ENCODE data around the gene SBF2. TPM values are rescaled to one million over a fixed set of nuclear protein-coding genes. Genes with fewer than 3 reads are reported as not detected.
A peak's percentile ranks its signal among the peaks of the same experiment; 100 is the strongest.

The SBF2 gene
- total and polyA plus RNA-seq, 2 of the 13 experiments (the other 11 are each of a cell fraction or from before 2014, with no cell fraction given): 24.0 to 45.8 TPM

DNA sequence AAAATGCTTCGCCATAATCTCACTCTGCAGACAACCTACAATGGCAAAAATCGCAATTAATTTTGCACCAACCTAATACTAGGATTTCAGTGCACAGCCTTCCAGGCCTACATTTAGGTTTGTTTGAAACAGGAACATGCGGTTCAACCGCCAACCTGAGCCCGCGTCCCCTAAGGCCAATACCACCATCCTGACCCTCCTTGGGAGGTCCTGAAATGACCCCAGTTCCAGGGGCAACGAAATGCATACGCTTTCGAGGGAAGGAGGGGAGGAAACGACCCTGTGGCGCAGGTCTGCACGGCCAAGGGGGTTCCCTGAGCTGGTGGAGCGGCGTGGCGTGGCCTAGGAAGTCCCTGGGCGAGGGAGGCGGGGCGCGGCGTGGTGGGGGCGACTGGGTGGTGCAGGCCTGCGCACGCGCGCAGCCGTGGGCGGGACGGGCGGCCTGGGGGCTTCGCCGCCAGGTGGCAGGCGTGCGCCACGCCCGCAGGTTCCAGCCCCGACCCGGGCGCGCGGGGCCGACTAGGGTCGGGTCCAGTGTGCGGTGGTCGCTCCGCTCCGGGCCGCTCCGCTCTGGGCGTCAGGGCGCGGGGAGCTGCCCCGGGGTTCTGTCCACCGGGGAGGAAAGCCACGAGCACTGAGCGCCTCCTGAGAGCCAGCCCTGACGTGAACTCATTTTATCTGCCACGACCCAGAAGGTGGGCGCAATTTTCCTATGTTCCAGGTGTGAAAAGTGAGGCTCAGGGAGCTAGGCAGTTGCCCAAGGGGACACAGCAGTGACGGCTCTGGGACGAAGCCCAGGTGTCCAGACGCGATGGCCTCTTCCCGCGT lies 536.0 kb downstream of the SBF2 start (continued):
- TF ChIP-seq PAWR (CRISPR knock-in tag; IDR thresholded peaks at IDR 0.05; ENCODE audit: borderline replicate concordance): no peak
- TF ChIP-seq, protein P1, sequence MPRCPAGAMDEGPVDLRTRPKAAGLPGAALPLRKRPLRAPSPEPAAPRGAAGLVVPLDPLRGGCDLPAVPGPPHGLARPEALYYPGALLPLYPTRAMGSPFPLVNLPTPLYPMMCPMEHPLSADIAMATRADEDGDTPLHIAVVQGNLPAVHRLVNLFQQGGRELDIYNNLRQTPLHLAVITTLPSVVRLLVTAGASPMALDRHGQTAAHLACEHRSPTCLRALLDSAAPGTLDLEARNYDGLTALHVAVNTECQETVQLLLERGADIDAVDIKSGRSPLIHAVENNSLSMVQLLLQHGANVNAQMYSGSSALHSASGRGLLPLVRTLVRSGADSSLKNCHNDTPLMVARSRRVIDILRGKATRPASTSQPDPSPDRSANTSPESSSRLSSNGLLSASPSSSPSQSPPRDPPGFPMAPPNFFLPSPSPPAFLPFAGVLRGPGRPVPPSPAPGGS (CRISPR knock-in tag; IDR thresholded peaks at IDR 0.05): peak; percentile 79
- TF ChIP-seq, protein P2, sequence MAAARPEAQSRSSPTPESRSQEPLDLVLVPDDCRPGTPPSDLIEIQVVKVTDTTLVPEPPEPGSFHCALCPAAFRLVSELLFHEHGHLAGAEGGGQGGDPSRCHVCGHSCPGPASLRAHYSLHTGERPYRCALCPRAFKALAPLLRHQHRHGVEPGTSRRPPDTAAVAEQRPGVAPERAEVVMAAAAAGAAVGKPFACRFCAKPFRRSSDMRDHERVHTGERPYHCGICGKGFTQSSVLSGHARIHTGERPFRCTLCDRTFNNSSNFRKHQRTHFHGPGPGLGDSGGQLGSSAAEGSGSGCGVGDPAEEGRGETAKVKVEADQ (CRISPR knock-in tag; IDR thresholded peaks at IDR 0.05; ENCODE audit: borderline replicate concordance): no peak
- TF ChIP-seq RFXAP (CRISPR knock-in tag; IDR thresholded peaks at IDR 0.05; ENCODE audit: borderline replicate concordance): peak; percentile 27; the same call in 1 of the 2 replicates
- TF ChIP-seq WIZ (CRISPR knock-in tag; IDR thresholded peaks at IDR 0.05): no peak; the same call in 1 of the 2 replicates
- 0 out of 2 replicates have a peak, but pooled peaks have one; percentile 41 for TF ChIP-seq ZNF703 (CRISPR knock-in tag; IDR thresholded peaks at IDR 0.05; ENCODE audit: borderline replicate concordance)
- 0 out of 2 replicates have a peak, but pooled peaks have one; percentile 37 for TF ChIP-seq MED13 (CRISPR knock-in tag; IDR thresholded peaks at IDR 0.05)
- TF ChIP-seq ZBTB3 (CRISPR knock-in tag; IDR thresholded peaks at IDR 0.05; ENCODE audit: borderline replicate concordance, low read depth): no peak
- TF ChIP-seq ZMYM2 (CRISPR knock-in tag; IDR thresholded peaks at IDR 0.05): 0 out of 2 replicates have a peak, but pooled peaks have one; percentile 7
- no peak for TF ChIP-seq RNF2 (conservative IDR thresholded peaks at IDR 0.05; ENCODE audit: low read depth)
- TF ChIP-seq BCL6 (CRISPR knock-in tag; IDR thresholded peaks at IDR 0.05): peak; percentile 86
- TF ChIP-seq TBX3 (IDR thresholded peaks at IDR 0.05; ENCODE audit: borderline replicate concordance): no peak
- TF ChIP-seq THYN1 (CRISPR knock-in tag; IDR thresholded peaks at IDR 0.05; ENCODE audit: borderline replicate concordance, low read depth): no peak
- TF ChIP-seq CCDC6 (CRISPR knock-in tag; IDR thresholded peaks at IDR 0.05): no peak
- peak; percentile 75; the same call in 1 of the 3 replicates for TF ChIP-seq MXI1 (IDR thresholded peaks at IDR 0.05; ENCODE audit: borderline replicate concordance, low read depth, low read length)
- no peak for TF ChIP-seq FLYWCH1 (CRISPR knock-in tag; IDR thresholded peaks at IDR 0.05)
- 0 out of 2 replicates have a peak, but pooled peaks have one; percentile 22 for TF ChIP-seq ZSCAN20 (CRISPR knock-in tag; IDR thresholded peaks at IDR 0.05; ENCODE audit: borderline replicate concordance)
- 0 out of 2 replicates have a peak, but pooled peaks have one; percentile 11 for TF ChIP-seq MXD4 (CRISPR knock-in tag; IDR thresholded peaks at IDR 0.05)
- no peak for TF ChIP-seq PHF21A (CRISPR knock-in tag; IDR thresholded peaks at IDR 0.05)
- peak; percentile 66; the same call in 1 of the 2 replicates for TF ChIP-seq KDM2A (CRISPR knock-in tag; IDR thresholded peaks at IDR 0.05; ENCODE audit: borderline replicate concordance, low read depth)
- peak; percentile 37; the same call in 1 of the 2 replicates for TF ChIP-seq CBX5 (CRISPR knock-in tag; IDR thresholded peaks at IDR 0.05; ENCODE audit: borderline replicate concordance)
- no peak for TF ChIP-seq MEF2D (CRISPR knock-in tag; IDR thresholded peaks at IDR 0.05)
- TF ChIP-seq IKZF1 (IDR thresholded peaks at IDR 0.05): no peak
- TF ChIP-seq ELK4 (CRISPR knock-in tag; IDR thresholded peaks at IDR 0.05; ENCODE audit: borderline replicate concordance): no peak
- TF ChIP-seq SIN3A (IDR thresholded peaks at IDR 0.05; ENCODE audit: borderline replicate concordance, low read depth, low read length): no peak
